Stimulated activated CD4-positive, alpha-beta T cell treated with anti-CD3 and anti-CD28 coated beads, Interleukin-4, amount 100 ng/mL, for 48 hours (primary cell): Measurements from ENCODE around the gene SEMA3C.
"Not testable (repeated sequence)": the region's sequence is repeated elsewhere in the genome, so short reads cannot be mapped to it uniquely, and the experiment has no call there.

ENCODE experiments used
- DNase-seq, 2 donors: peaks; one replicate each; pipeline ENCODE4 v3.0.0-alpha.2; 2020; ENCODE audit warnings: low read depth in 2 of 2

SEMA3C gene

GRCh38 chr7:80926955-80927354 lies 8.1 kb upstream of the SEMA3C start:
- DNase-seq: not testable (repeated sequence)

- no peak for DNase-seq
These were observed 5.2 kb upstream of the SEMA3C start for GRCh38 chr7:80924090-80924489.

- no peak for DNase-seq
These were observed 4.4 kb upstream of the SEMA3C start for GRCh38 chr7:80923211-80923612.

GRCh38 chr7:80922253-80923049 lies 3.6 kb upstream of the SEMA3C start:
- no peak for DNase-seq

- DNase-seq: no peak
These were observed 2.3 kb upstream of the SEMA3C start for GRCh38 chr7:80921130-80921529.

GRCh38 chr7:80918399-80918798 lies 452 bp downstream of the SEMA3C start:
- no peak for DNase-seq

GRCh38 chr7:80916770-80917741 lies 1.8 kb downstream of the SEMA3C start:
- DNase-seq: no peak

- DNase-seq: no peak
These were observed 8.6 kb downstream of the SEMA3C start for GRCh38 chr7:80910228-80910627.

GRCh38 chr7:80908360-80908797 lies 10.5 kb downstream of the SEMA3C start:
- no peak for DNase-seq

GRCh38 chr7:80907612-80908011 lies 11.2 kb downstream of the SEMA3C start:
- DNase-seq: no peak

- DNase-seq: no peak
These were observed 11.7 kb downstream of the SEMA3C start for GRCh38 chr7:80907141-80907601.

GRCh38 chr7:80905334-80905733 lies 13.5 kb downstream of the SEMA3C start:
- no peak for DNase-seq

- no peak for DNase-seq
These were observed 16.0 kb downstream of the SEMA3C start for GRCh38 chr7:80902716-80903308.

GRCh38 chr7:80902019-80902418 lies 16.8 kb downstream of the SEMA3C start:
- DNase-seq: no peak

- DNase-seq: no peak
These were observed 18.0 kb downstream of the SEMA3C start for GRCh38 chr7:80900583-80901576.

GRCh38 chr7:80896906-80897598 lies 21.8 kb downstream of the SEMA3C start:
- no peak for DNase-seq

- DNase-seq: no peak
These were observed 23.8 kb downstream of the SEMA3C start for GRCh38 chr7:80895056-80895455.

GRCh38 chr7:80891259-80891544 lies 27.6 kb downstream of the SEMA3C start:
- DNase-seq: no peak

GRCh38 chr7:80890426-80891258 lies 28.2 kb downstream of the SEMA3C start:
- no peak for DNase-seq

- no peak for DNase-seq
These were observed 29.3 kb downstream of the SEMA3C start for GRCh38 chr7:80889525-80889924.
